Endothelial cell of umbilical vein (primary cell): Measurements from ENCODE around the gene LSM6.

ENCODE experiments used
- CTCF ChIP-seq, 2 donors: IDR thresholded peaks; 1 replicate in 1 of 2; 2 replicates in 1 of 2; pipeline ENCODE4 v1.5.1; 2011; ENCODE audit warnings: low read length in 2 of 2, mild to moderate bottlenecking in 2 of 2, moderate library complexity in 2 of 2, control low read depth in 1 of 2, inconsistent platforms in 1 of 2, low read depth in 1 of 2; ENCODE audit not compliant: insufficient read depth in 1 of 2; ENCODE audit errors: extremely low read depth in 1 of 2
- EZH2 ChIP-seq: IDR thresholded peaks from 2 replicates; pipeline ENCODE4 v1.6.1; 2012; ENCODE audit warnings: borderline replicate concordance, low read depth, mild to moderate bottlenecking, moderate library complexity, low read length, inconsistent platforms; ENCODE audit not compliant: severe bottlenecking
- FOS ChIP-seq: IDR thresholded peaks from 2 replicates; pipeline ENCODE4 v1.6.1; 2011; ENCODE audit warnings: mild to moderate bottlenecking, low read length, moderate library complexity, borderline replicate concordance; ENCODE audit not compliant: insufficient read depth
- GATA2 ChIP-seq: IDR thresholded peaks from 2 replicates; pipeline ENCODE4 v1.7.0; 2011; ENCODE audit warnings: low read depth, mild to moderate bottlenecking, moderate library complexity, mixed read lengths, low read length; ENCODE audit not compliant: insufficient read length, insufficient read depth
- JUN ChIP-seq: IDR thresholded peaks from 2 replicates; pipeline ENCODE4 v1.6.1; 2011; ENCODE audit warnings: borderline replicate concordance, low read depth; ENCODE audit not compliant: insufficient read length, insufficient read depth
- MAX ChIP-seq: IDR thresholded peaks from 2 replicates; pipeline ENCODE4 v1.6.1; 2011; ENCODE audit not compliant: insufficient read depth, insufficient read length
- MYC ChIP-seq: IDR thresholded peaks from one replicate; pipeline ENCODE4 v1.6.1; 2011; ENCODE audit warnings: mild to moderate bottlenecking, low read depth, low read length
- POLR2A ChIP-seq: IDR thresholded peaks from 2 replicates; pipeline ENCODE4 v1.6.1; 2012; ENCODE audit warnings: low read depth, mild to moderate bottlenecking, control low read depth, low read length
- POLR2AphosphoS5 ChIP-seq: IDR thresholded peaks from 2 replicates; pipeline ENCODE4 v1.6.1; 2012; ENCODE audit warnings: low read depth, mild to moderate bottlenecking, control low read depth, low read length, moderate library complexity; ENCODE audit not compliant: insufficient read depth

- no peak for TF ChIP-seq POLR2A
- TF ChIP-seq CTCF (IDR thresholded peaks at IDR 0.05; ENCODE audit: extremely low read depth in 1 of 2, insufficient read depth in 1 of 2, low read depth in 1 of 2, low read length in 2 of 2): no peak
- no peak for TF ChIP-seq JUN
- TF ChIP-seq EZH2: no peak
- no peak for TF ChIP-seq FOS
- TF ChIP-seq POLR2AphosphoS5: no peak
- TF ChIP-seq MAX: no peak
- TF ChIP-seq GATA2: no peak
- no peak for TF ChIP-seq MYC
These were observed 4.4 kb downstream of the LSM6 start for GRCh38 chr4:146179784-146180370.
